ENCODE measurements around the gene KLHDC3.

Gene KLHDC3

GRCh38 chr6:43052225-43052841 is 38.3 kb downstream of the KLHDC3 start:
- in situ Hi-C loops (cut with HindIII; ENCODE audit: low sequenced_read_pairs) = no loop called here
- H3K4me3 ChIP-seq (ENCODE audit: low read depth, low read length) = peak overlapping the region; percentile 75
- TF ChIP-seq CTCF (IDR thresholded peaks at IDR 0.05; ENCODE audit: low read depth, low read length) = no peak
- no peak for DNase-seq (ENCODE audit: low read depth, low spot score)

GRCh38 chr6:43052842-43053544 is 38.9 kb downstream of the KLHDC3 start:
- peak overlapping the region; percentile 75 for H3K4me3 ChIP-seq (ENCODE audit: low read depth, low read length)
- in situ Hi-C loops (cut with HindIII; ENCODE audit: low sequenced_read_pairs) = no loop called here
- peak; percentile 26 for DNase-seq (ENCODE audit: low read depth, low spot score)
- TF ChIP-seq CTCF (IDR thresholded peaks at IDR 0.05; ENCODE audit: low read depth, low read length) = no peak

GRCh38 chr6:43053545-43054205 is 39.6 kb downstream of the KLHDC3 start, which contains the start of gene CUL7:
TSS of gene CUL7 (minus strand) at chr6:43053851. CDS start at chr6:43052788, 1,063 bp downstream.
- peak; percentile 95 for DNase-seq (ENCODE audit: low read depth, low spot score)
- TF ChIP-seq CTCF (IDR thresholded peaks at IDR 0.05; ENCODE audit: low read depth, low read length) = no peak
- in situ Hi-C loops (cut with HindIII; ENCODE audit: low sequenced_read_pairs) = no loop called here

GRCh38 chr6:43054206-43054943 is 40.3 kb downstream of the KLHDC3 start:
- in situ Hi-C loops (cut with HindIII; ENCODE audit: low sequenced_read_pairs) = no loop called here
- peak; percentile 12 for DNase-seq (ENCODE audit: low read depth, low spot score)
- no peak for TF ChIP-seq CTCF (IDR thresholded peaks at IDR 0.05; ENCODE audit: low read depth, low read length)
- H3K4me3 ChIP-seq (ENCODE audit: low read depth, low read length) = peak overlapping the region; percentile 75

More at GRCh38 chr6:43053545-43054205, 39.6 kb downstream of the KLHDC3 start, which contains the start of gene CUL7:
- H3K4me3 ChIP-seq (ENCODE audit: low read depth, low read length) = peak within 1 kb of the TSS; percentile 75

- no peak for DNase-seq (ENCODE audit: low read depth, low spot score)
- no peak for TF ChIP-seq CTCF (IDR thresholded peaks at IDR 0.05; ENCODE audit: low read depth, low read length)
- in situ Hi-C loops (cut with HindIII; ENCODE audit: low sequenced_read_pairs) = no loop called here
- H3K4me3 ChIP-seq (ENCODE audit: low read depth, low read length) = no peak overlapping the region
Measured at GRCh38 chr6:43055966-43056365, 41.9 kb downstream of the KLHDC3 start.

- peak overlapping the region; percentile 82 for H3K4me3 ChIP-seq (ENCODE audit: low read depth, low read length)
- DNase-seq (ENCODE audit: low read depth, low spot score) = no peak
- TF ChIP-seq CTCF (IDR thresholded peaks at IDR 0.05; ENCODE audit: low read depth, low read length) = no peak
- in situ Hi-C loops (cut with HindIII; ENCODE audit: low sequenced_read_pairs) = no loop called here
Measured at GRCh38 chr6:43058531-43058930, 44.5 kb downstream of the KLHDC3 start.
